ENCODE measurements around the gene TCF4. TPM values are rescaled to one million over a fixed set of nuclear protein-coding genes. Genes with fewer than 3 reads are reported as not detected.

TCF4 gene
- total RNA-seq, 1 experiment from 2014 or later: 261 TPM

GRCh38 chr18:55275039-55275901 is 312.7 kb downstream of the TCF4 start:
- Histone ChIP-seq H3K4me2 (ENCODE audit: low read depth, low read length, poor library complexity, severe bottlenecking) (no peak overlapping the region), H3K79me2 (ENCODE audit: low read length) (peaks cover 36% of the 10 kb centered on the region)

DNA sequence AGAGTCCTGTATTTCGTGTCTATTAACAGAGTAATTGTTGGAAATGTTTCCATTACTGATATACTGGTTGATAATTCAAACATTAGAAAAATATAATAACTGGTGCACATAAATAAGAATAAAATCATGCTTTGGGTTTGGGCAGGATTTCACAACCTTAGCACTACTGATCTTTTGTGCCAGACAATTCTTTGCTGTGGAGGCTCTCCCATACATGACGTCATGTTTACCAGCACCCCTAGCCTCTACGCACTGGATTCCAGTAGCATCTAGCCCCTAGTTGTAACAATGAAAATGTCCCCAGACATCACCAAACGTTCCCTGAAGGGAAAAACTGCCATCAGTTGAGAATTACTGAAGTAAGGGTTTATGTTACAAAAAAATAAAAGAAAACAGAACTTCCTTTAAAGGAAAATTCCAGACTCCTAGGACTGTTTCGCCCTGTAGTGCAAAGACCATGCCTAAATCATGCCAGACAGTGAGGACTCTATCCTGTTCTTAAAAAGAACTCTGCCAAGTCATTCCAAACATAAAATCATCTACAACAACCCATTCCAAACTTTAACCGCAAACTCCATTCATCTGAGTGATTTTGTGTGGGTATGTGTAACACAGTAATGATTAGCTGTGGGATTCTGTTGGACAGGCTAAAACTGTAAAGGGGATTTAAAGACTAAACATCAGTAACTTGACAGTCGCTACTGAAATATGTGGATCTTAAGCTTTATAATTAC is 315.3 kb downstream of the TCF4 start:
- Histone ChIP-seq H3K4me2 (ENCODE audit: low read depth, low read length, poor library complexity, severe bottlenecking) (no peak overlapping the region), H3K9me2 (replicated peaks; ENCODE audit: insufficient read depth, low read length) (no peaks in the 10 kb centered on the region), H3K79me2 (ENCODE audit: low read length) (peaks cover 21% of the 10 kb centered on the region), H3K9me3 (ENCODE audit: low read length) (no peaks in the 10 kb centered on the region), H4K20me1 (ENCODE audit: insufficient read depth, low read depth, low read length) (no peaks in the 10 kb centered on the region), H3K27me3 (ENCODE audit: low read length) (no peaks in the 10 kb centered on the region), H3K9ac (ENCODE audit: low read length) (no peak overlapping the region), H3K4me3 (ENCODE audit: low read length) (no peak overlapping the region), H3K27ac (ENCODE audit: low read length) (no peak overlapping the region), H2AFZ (ENCODE audit: low read length) (no peak overlapping the region), H3K36me3 (ENCODE audit: insufficient read depth, low read length) (peaks cover 36% of the 10 kb centered on the region; the same call in 1 of the 2 replicates), H3K4me1 (ENCODE audit: low read length) (no peaks in the 10 kb centered on the region)
- no peak for DNase-seq

More at GRCh38 chr18:55275039-55275901, 312.7 kb downstream of the TCF4 start:
- Histone ChIP-seq H2AFZ (ENCODE audit: low read length) (no peak overlapping the region), H4K20me1 (ENCODE audit: insufficient read depth, low read depth, low read length) (no peaks in the 10 kb centered on the region), H3K9me2 (replicated peaks; ENCODE audit: insufficient read depth, low read length) (no peaks in the 10 kb centered on the region), H3K27ac (ENCODE audit: low read length) (no peak overlapping the region), H3K27me3 (ENCODE audit: low read length) (no peaks in the 10 kb centered on the region), H3K9me3 (ENCODE audit: low read length) (no peaks in the 10 kb centered on the region), H3K4me3 (ENCODE audit: low read length) (no peak overlapping the region), H3K36me3 (ENCODE audit: insufficient read depth, low read length) (peaks cover 30% of the 10 kb centered on the region; the same call in 1 of the 2 replicates), H3K9ac (ENCODE audit: low read length) (no peak overlapping the region), H3K4me1 (ENCODE audit: low read length) (no peaks in the 10 kb centered on the region)
- peak; percentile 76 for DNase-seq

DNA sequence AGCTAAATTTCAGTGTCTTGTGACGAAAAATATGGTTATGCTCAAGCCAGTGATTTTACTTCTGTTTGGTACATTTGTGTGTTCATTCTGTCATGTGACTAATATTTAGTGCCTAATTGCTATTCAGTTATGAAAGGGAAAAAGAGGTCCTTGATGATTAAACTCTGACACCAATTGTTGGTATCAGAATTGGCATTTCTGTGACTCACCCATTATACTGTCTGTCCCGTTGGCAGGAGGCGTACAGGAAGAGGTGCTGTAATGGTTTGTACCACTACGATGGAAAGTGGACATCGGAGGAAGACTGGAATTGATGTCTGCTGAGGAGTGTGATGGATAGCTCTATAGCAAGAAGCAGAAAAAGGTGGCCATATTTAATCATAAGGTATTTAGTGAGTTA is 318.4 kb downstream of the TCF4 start:
- no peak for DNase-seq
- Histone ChIP-seq H3K27me3 (ENCODE audit: low read length) (no peaks in the 10 kb centered on the region), H3K36me3 (ENCODE audit: insufficient read depth, low read length) (peaks cover 34% of the 10 kb centered on the region; the same call in 1 of the 2 replicates), H3K9me2 (replicated peaks; ENCODE audit: insufficient read depth, low read length) (no peaks in the 10 kb centered on the region), H3K9ac (ENCODE audit: low read length) (no peak overlapping the region), H3K4me1 (ENCODE audit: low read length) (no peaks in the 10 kb centered on the region), H3K9me3 (ENCODE audit: low read length) (no peaks in the 10 kb centered on the region), H3K4me3 (ENCODE audit: low read length) (no peak overlapping the region), H3K79me2 (ENCODE audit: low read length) (peaks cover 18% of the 10 kb centered on the region), H4K20me1 (ENCODE audit: insufficient read depth, low read depth, low read length) (no peaks in the 10 kb centered on the region), H3K4me2 (ENCODE audit: low read depth, low read length, poor library complexity, severe bottlenecking) (no peak overlapping the region), H2AFZ (ENCODE audit: low read length) (no peak overlapping the region), H3K27ac (ENCODE audit: low read length) (no peak overlapping the region)

- Histone ChIP-seq H3K9me3 (ENCODE audit: low read length) (no peaks in the 10 kb centered on the region), H3K79me2 (ENCODE audit: low read length) (peaks cover 11% of the 10 kb centered on the region), H3K4me2 (ENCODE audit: low read depth, low read length, poor library complexity, severe bottlenecking) (no peak overlapping the region), H3K4me1 (ENCODE audit: low read length) (no peaks in the 10 kb centered on the region), H2AFZ (ENCODE audit: low read length) (no peak overlapping the region), H3K27me3 (ENCODE audit: low read length) (no peaks in the 10 kb centered on the region), H3K27ac (ENCODE audit: low read length) (no peak overlapping the region), H3K9me2 (replicated peaks; ENCODE audit: insufficient read depth, low read length) (no peaks in the 10 kb centered on the region), H3K36me3 (ENCODE audit: insufficient read depth, low read length) (peaks cover 30% of the 10 kb centered on the region; the same call in 1 of the 2 replicates), H4K20me1 (ENCODE audit: insufficient read depth, low read depth, low read length) (no peaks in the 10 kb centered on the region), H3K4me3 (ENCODE audit: low read length) (no peak overlapping the region), H3K9ac (ENCODE audit: low read length) (no peak overlapping the region)
- DNase-seq: no peak
These were observed 319.2 kb downstream of the TCF4 start for GRCh38 chr18:55268628-55269275.

GRCh38 chr18:55268151-55268601 is 319.8 kb downstream of the TCF4 start:
- peaks cover 11% of the 10 kb centered on the region for H3K79me2 ChIP-seq (ENCODE audit: low read length)
- H3K27ac ChIP-seq (ENCODE audit: low read length): no peak overlapping the region
- H3K27me3 ChIP-seq (ENCODE audit: low read length): no peaks in the 10 kb centered on the region
- H3K4me2 ChIP-seq (ENCODE audit: low read depth, low read length, poor library complexity, severe bottlenecking): no peak overlapping the region
- H3K4me3 ChIP-seq (ENCODE audit: low read length): no peak overlapping the region
- no peaks in the 10 kb centered on the region for H3K4me1 ChIP-seq (ENCODE audit: low read length)
- no peak overlapping the region for H2AFZ ChIP-seq (ENCODE audit: low read length)
- no peak for DNase-seq
- H3K9ac ChIP-seq (ENCODE audit: low read length): no peak overlapping the region
- H3K36me3 ChIP-seq (ENCODE audit: insufficient read depth, low read length): peaks cover 30% of the 10 kb centered on the region; the same call in 1 of the 2 replicates
- no peaks in the 10 kb centered on the region for H4K20me1 ChIP-seq (ENCODE audit: insufficient read depth, low read depth, low read length)
- H3K9me3 ChIP-seq (ENCODE audit: low read length): no peaks in the 10 kb centered on the region
- H3K9me2 ChIP-seq (replicated peaks; ENCODE audit: insufficient read depth, low read length): no peaks in the 10 kb centered on the region

- H3K9me2 ChIP-seq (replicated peaks; ENCODE audit: insufficient read depth, low read length): no peaks in the 10 kb centered on the region
- no peak for DNase-seq
- no peaks in the 10 kb centered on the region for H4K20me1 ChIP-seq (ENCODE audit: insufficient read depth, low read depth, low read length)
- no peaks in the 10 kb centered on the region for H3K4me1 ChIP-seq (ENCODE audit: low read length)
- no peaks in the 10 kb centered on the region for H3K9me3 ChIP-seq (ENCODE audit: low read length)
- no peak overlapping the region for H3K4me2 ChIP-seq (ENCODE audit: low read depth, low read length, poor library complexity, severe bottlenecking)
- no peak overlapping the region for H2AFZ ChIP-seq (ENCODE audit: low read length)
- no peak overlapping the region for H3K4me3 ChIP-seq (ENCODE audit: low read length)
- H3K79me2 ChIP-seq (ENCODE audit: low read length): peaks cover 8% of the 10 kb centered on the region
- no peak overlapping the region for H3K9ac ChIP-seq (ENCODE audit: low read length)
- H3K27ac ChIP-seq (ENCODE audit: low read length): no peak overlapping the region
- no peaks in the 10 kb centered on the region for H3K27me3 ChIP-seq (ENCODE audit: low read length)
- peaks cover 33% of the 10 kb centered on the region; the same call in 1 of the 2 replicates for H3K36me3 ChIP-seq (ENCODE audit: insufficient read depth, low read length)
These were observed 321.0 kb downstream of the TCF4 start for GRCh38 chr18:55266981-55267380.

DNA sequence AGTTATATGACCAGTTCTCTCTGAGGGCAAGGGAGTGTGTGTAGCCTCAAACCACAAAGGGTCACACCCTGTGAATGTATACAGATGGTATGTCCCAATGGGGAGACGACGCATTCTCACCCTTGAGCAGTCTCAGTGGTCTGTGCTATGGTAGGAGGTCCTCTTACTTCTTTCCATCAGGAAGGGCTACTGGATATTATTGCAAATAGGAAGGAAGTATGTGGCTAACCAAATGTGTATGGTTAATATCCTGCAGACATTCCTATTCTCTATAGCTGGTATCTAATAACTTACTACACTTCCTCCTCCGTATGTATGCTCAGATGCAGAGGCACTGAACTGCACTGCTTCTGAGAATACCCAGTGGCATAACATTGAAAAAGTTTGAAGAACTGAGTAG is 322.0 kb downstream of the TCF4 start:
- peaks cover 10% of the 10 kb centered on the region for H3K79me2 ChIP-seq (ENCODE audit: low read length)
- H3K27ac ChIP-seq (ENCODE audit: low read length): no peak overlapping the region
- no peaks in the 10 kb centered on the region for H3K9me2 ChIP-seq (replicated peaks; ENCODE audit: insufficient read depth, low read length)
- peaks cover 36% of the 10 kb centered on the region for H3K36me3 ChIP-seq (ENCODE audit: insufficient read depth, low read length)
- no peak overlapping the region for H3K4me2 ChIP-seq (ENCODE audit: low read depth, low read length, poor library complexity, severe bottlenecking)
- DNase-seq: no peak
- H3K4me1 ChIP-seq (ENCODE audit: low read length): no peaks in the 10 kb centered on the region
- H2AFZ ChIP-seq (ENCODE audit: low read length): no peak overlapping the region
- no peak overlapping the region for H3K9ac ChIP-seq (ENCODE audit: low read length)
- no peaks in the 10 kb centered on the region for H4K20me1 ChIP-seq (ENCODE audit: insufficient read depth, low read depth, low read length)
- no peaks in the 10 kb centered on the region for H3K27me3 ChIP-seq (ENCODE audit: low read length)
- no peak overlapping the region for H3K4me3 ChIP-seq (ENCODE audit: low read length)
- H3K9me3 ChIP-seq (ENCODE audit: low read length): no peaks in the 10 kb centered on the region
